B cell (primary cell): Measurements from ENCODE around the gene CRTAC1. TPM values are rescaled to one million over a fixed set of nuclear protein-coding genes. Genes with fewer than 3 reads are reported as not detected.

Source experiments
- ATAC-seq: fragments of 200-7000 bp; cut with Tn5 transposase; one replicate; pipeline ENCODE4 v1.10.0; 2021; ENCODE audit warnings: low read depth, mild to moderate bottlenecking, moderate number of reproducible peaks, moderate library complexity
- CTCF ChIA-PET: fragments of 350-600 bp; sonication (Branson Sonifier 250); formaldehyde crosslinking; loops from one replicate; lab custom pipeline; 2021; ENCODE audit warnings: antibody characterized with exemption, inconsistent platforms; lab: Charles Lee
- POLR2A ChIA-PET: fragments of 350-600 bp; sonication (Branson Sonifier 250); formaldehyde crosslinking; loops from one replicate; lab custom pipeline; 2021; ENCODE audit warnings: antibody characterized with exemption; lab: Charles Lee
- DNase-seq: peaks from one replicate; pipeline ENCODE4 v3.0.0; 2013
- H2AFZ ChIP-seq: 2 replicates; pipeline ENCODE4 v1.6.1; 2012; ENCODE audit warnings: mild to moderate bottlenecking, low read depth, low read length; ENCODE audit not compliant: insufficient read depth, poor library complexity, severe bottlenecking
- H3K27ac ChIP-seq, 2 donors: 1 replicate in 1 of 2; 2 replicates in 1 of 2; pipeline ENCODE4 v1.5.1; 2012 to 2013; ENCODE audit warnings: low read length in 2 of 2, mild to moderate bottlenecking in 2 of 2, moderate library complexity in 1 of 2
- H3K27me3 ChIP-seq, 4 experiments: fragments of 200-600 bp in 1 of 4; sonication (generic) in 1 of 4; replicated peaks in 1 of 4; 1 replicate in 2 of 4; 2 replicates in 2 of 4; pipeline versions ENCODE4 v1.6.1 to v1.7.0; 2013 to 2016; ENCODE audit warnings: low read length in 3 of 4, mild to moderate bottlenecking in 2 of 4, mixed read lengths in 1 of 4, moderate library complexity in 1 of 4; ENCODE audit not compliant: insufficient read depth in 4 of 4, control insufficient read depth in 3 of 4; ENCODE audit errors: control extremely low read depth in 1 of 4
- H3K36me3 ChIP-seq, 2 experiments: replicated peaks in 1 of 2; 1 replicate in 1 of 2; 2 replicates in 1 of 2; pipeline versions ENCODE4 v1.6.1 to v1.7.1; 2013; ENCODE audit warnings: low read length in 1 of 2; ENCODE audit not compliant: insufficient read depth in 2 of 2, control insufficient read depth in 1 of 2; ENCODE audit errors: control extremely low read depth in 1 of 2, extremely low read depth in 1 of 2
- H3K4me1 ChIP-seq, 2 donors: fragments of 200-600 bp in 1 of 2; sonication (generic) in 1 of 2; 1 replicate in 1 of 2; 2 replicates in 1 of 2; pipeline versions ENCODE4 v1.5.1 to v1.6.1; 2013 to 2017; ENCODE audit warnings: low read length in 2 of 2; ENCODE audit not compliant: control insufficient read depth in 2 of 2, insufficient read depth in 2 of 2
- H3K4me2 ChIP-seq: replicated peaks from 2 replicates; pipeline ENCODE3; 2012; ENCODE audit warnings: mild to moderate bottlenecking, low read depth, low read length; ENCODE audit not compliant: poor library complexity, severe bottlenecking
- H3K4me3 ChIP-seq, 5 experiments: fragments of 200-600 bp in 1 of 5; sonication (generic) in 1 of 5; 1 replicate in 3 of 5; 2 replicates in 2 of 5; pipeline versions ENCODE4 v1.5.1 to v1.7.0; 2011 to 2016; ENCODE audit warnings: low read length in 4 of 5, mild to moderate bottlenecking in 4 of 5, low read depth in 2 of 5, control low read depth in 1 of 5, moderate library complexity in 1 of 5; ENCODE audit not compliant: insufficient read depth in 1 of 5; ENCODE audit errors: control extremely low read depth in 1 of 5, extremely low read depth in 1 of 5
- H3K79me2 ChIP-seq: fragments of 200-600 bp; sonication (generic); one replicate; pipeline ENCODE4 v1.6.0; 2016; ENCODE audit warnings: low read length; ENCODE audit not compliant: control insufficient read depth, insufficient read depth
- H3K9ac ChIP-seq: fragments of 200-600 bp; sonication (generic); 2 replicates; pipeline ENCODE4 v1.6.1; 2017; ENCODE audit warnings: mild to moderate bottlenecking, low read length, moderate library complexity
- H3K9me3 ChIP-seq, 3 donors: one replicate each; pipeline versions ENCODE4 v1.6.1 to v1.7.1; 2013; ENCODE audit warnings: low read length in 2 of 3; ENCODE audit not compliant: control insufficient read depth in 2 of 3, insufficient read depth in 1 of 3; ENCODE audit errors: control extremely low read depth in 1 of 3
- H4K20me1 ChIP-seq: 2 replicates; pipeline ENCODE4 v1.6.0; 2012; ENCODE audit warnings: mild to moderate bottlenecking, low read length; ENCODE audit not compliant: insufficient read depth, control insufficient read depth, poor library complexity, severe bottlenecking
- H3K27ac Mint-ChIP-seq: one replicate; pipeline ENCODE4 v1.8.0; 2021; ENCODE audit warnings: mixed read lengths
- H3K27me3 Mint-ChIP-seq: one replicate; pipeline ENCODE4 v1.8.0; 2021; ENCODE audit warnings: mixed read lengths
- H3K4me1 Mint-ChIP-seq: one replicate; pipeline ENCODE4 v1.8.0; 2021; ENCODE audit warnings: mixed read lengths
- H3K4me3 Mint-ChIP-seq: one replicate; pipeline ENCODE4 v1.8.0; 2021; ENCODE audit warnings: mixed read lengths
- H3K9me3 Mint-ChIP-seq: one replicate; pipeline ENCODE4 v1.8.0; 2022; ENCODE audit warnings: mixed read lengths; ENCODE audit not compliant: insufficient read depth
- CTCF ChIP-seq: fragments of 200-600 bp; IDR thresholded peaks from one replicate; pipeline ENCODE4 v1.8.0; 2022; ENCODE audit warnings: antibody characterized with exemption, mild to moderate bottlenecking
- EZH2 ChIP-seq: IDR thresholded peaks from 2 replicates; pipeline ENCODE4 v1.6.1; 2012; ENCODE audit warnings: borderline replicate concordance, low read depth, mild to moderate bottlenecking, moderate library complexity, low read length; ENCODE audit not compliant: insufficient read depth, poor library complexity, severe bottlenecking
- WGBS: methylation state at CpG from one replicate; pipeline ENCODE4 v1.1.5; 2013; ENCODE audit warnings: missing lambda C conversion rate; ENCODE audit not compliant: insufficient coverage; 5-methylcytosine and 5-hydroxymethylcytosine counted together
- intact Hi-C: fragments of 100-400 bp; cut with micrococcal nuclease; formaldehyde crosslinking; loops from one replicate; pipeline ENCODE4 v1.10.0; 2022
- polyA plus RNA-seq: library from polyadenylated mRNA; depleted of rRNA; stranded (reverse); fragments of >200 nt; gene quantifications from 2 replicates; pipeline ENCODE4 v1.2.3, GENCODE V29; 2012
- total RNA-seq, 2 donors: library from RNA; stranded (reverse); fragments of 120-200 nt in 1 of 2; gene quantifications; 1 replicate in 1 of 2; 2 replicates in 1 of 2; pipeline versions ENCODE4 v1.2.3 to v1.2.4, GENCODE V29; 2013 to 2022

The CRTAC1 gene
- total and polyA plus RNA-seq, 2 donors (not counting 1 experiment from before 2014, with no cell fraction given), result not detected

GRCh38 chr10:97926055-97926454, 104.4 kb downstream of the CRTAC1 start:
- Histone ChIP-seq H3K4me3 (no peak overlapping the region), H3K79me2 (no peaks in the 10 kb centered on the region), H3K4me1 (no peaks in the 10 kb centered on the region), H3K27ac (no peak overlapping the region), H4K20me1 (no peaks in the 10 kb centered on the region), H3K36me3 (no peaks in the 10 kb centered on the region), H3K9ac (no peak overlapping the region), H3K9me3 (no peaks in the 10 kb centered on the region), H2AFZ (no peak overlapping the region), H3K27me3 (peaks cover 0 to 15% (median 0%) of the 10 kb centered on the region in 4 experiments), H3K4me2 (no peak overlapping the region)
- H3K27me3 Mint-ChIP-seq, result peaks cover 54% of the 10 kb centered on the region
- no peak overlapping the region for H3K27ac Mint-ChIP-seq
- no peak overlapping the region for H3K4me3 Mint-ChIP-seq
- intact Hi-C loops, result no loop called here
- no peak for DNase-seq
- no peak for ATAC-seq
- H3K4me1 Mint-ChIP-seq, result no peaks in the 10 kb centered on the region
- no peak for TF ChIP-seq EZH2
- TF ChIP-seq CTCF, result no peak
- POLR2A ChIA-PET, result no interaction called here
- CTCF ChIA-PET, result interaction anchor here (1.3 kb wide), 1 partner anchor 10 kb away, joined by 5 read pairs; no protein-coding TSS in a partner anchor
- no peaks in the 10 kb centered on the region for H3K9me3 Mint-ChIP-seq
- WGBS, result 87% methylated on average over 10 of the region's 13 CpGs

- TF ChIP-seq EZH2, result no peak
- TF ChIP-seq CTCF, result no peak
- H3K9me3 Mint-ChIP-seq, result no peaks in the 10 kb centered on the region
- Histone ChIP-seq H3K4me3 (no peak overlapping the region), H3K36me3 (no peaks in the 10 kb centered on the region), H3K9ac (no peak overlapping the region), H3K4me2 (no peak overlapping the region), H3K4me1 (no peaks in the 10 kb centered on the region), H4K20me1 (no peaks in the 10 kb centered on the region), H3K79me2 (no peaks in the 10 kb centered on the region), H3K27me3 (peaks cover 0 to 15% (median 0%) of the 10 kb centered on the region in 4 experiments), H3K27ac (no peak overlapping the region), H2AFZ (no peak overlapping the region), H3K9me3 (no peaks in the 10 kb centered on the region)
- peaks cover 58% of the 10 kb centered on the region for H3K27me3 Mint-ChIP-seq
- no peak overlapping the region for H3K4me3 Mint-ChIP-seq
- intact Hi-C loops, result no loop called here
- ATAC-seq (no peak), DNase-seq (no peak)
- H3K27ac Mint-ChIP-seq, result no peak overlapping the region
- no peaks in the 10 kb centered on the region for H3K4me1 Mint-ChIP-seq
- ChIA-PET CTCF (no interaction called here), POLR2A (no interaction called here)
- 86% methylated on average over 11 of the region's 11 CpGs for WGBS
These were observed 105.0 kb downstream of the CRTAC1 start for GRCh38 chr10:97925308-97925938.
